GM21717 (cell line): ENCODE measurements around the gene PLEKHM1.
A peak's percentile ranks its signal among the peaks of the same experiment; 100 is the strongest.
"Not testable (repeated sequence)": the region's sequence is repeated elsewhere in the genome, so short reads cannot be mapped to it uniquely, and the experiment has no call there.

Source experiments
- ATAC-seq: cut with Tn5 transposase; IDR thresholded peaks from one replicate; pipeline ENCODE4 v1.9.1; 2021; ENCODE audit warnings: mild to moderate bottlenecking, moderate library complexity; ENCODE audit not compliant: unreplicated experiment

Gene PLEKHM1

DNA sequence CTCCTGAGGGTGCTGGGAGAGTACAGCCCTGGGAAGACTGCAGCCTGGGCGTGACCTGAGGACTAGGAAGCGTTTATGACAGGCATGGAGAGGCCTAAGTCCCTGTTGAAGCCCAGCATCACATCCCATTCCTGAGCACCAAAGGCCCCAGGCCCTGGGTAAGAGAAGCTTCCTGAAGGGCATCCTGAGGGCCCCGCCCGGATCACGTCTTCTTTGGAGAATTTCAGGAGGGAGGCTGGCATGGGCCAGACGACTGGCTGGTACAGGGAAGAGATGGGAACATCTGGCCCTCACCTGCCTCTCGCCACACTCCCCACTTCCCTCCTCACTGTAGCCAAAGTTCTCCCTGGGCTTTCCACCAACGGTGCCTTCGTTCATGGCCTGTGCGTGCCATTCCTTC lies 46.2 kb downstream of the PLEKHM1 start:
- not testable (repeated sequence) for ATAC-seq

GRCh38 chr17:45443371-45444260 lies 46.9 kb downstream of the PLEKHM1 start:
- ATAC-seq, result not testable (repeated sequence)

GRCh38 chr17:45441526-45442310 lies 48.8 kb downstream of the PLEKHM1 start:
- ATAC-seq, result no peak

DNA sequence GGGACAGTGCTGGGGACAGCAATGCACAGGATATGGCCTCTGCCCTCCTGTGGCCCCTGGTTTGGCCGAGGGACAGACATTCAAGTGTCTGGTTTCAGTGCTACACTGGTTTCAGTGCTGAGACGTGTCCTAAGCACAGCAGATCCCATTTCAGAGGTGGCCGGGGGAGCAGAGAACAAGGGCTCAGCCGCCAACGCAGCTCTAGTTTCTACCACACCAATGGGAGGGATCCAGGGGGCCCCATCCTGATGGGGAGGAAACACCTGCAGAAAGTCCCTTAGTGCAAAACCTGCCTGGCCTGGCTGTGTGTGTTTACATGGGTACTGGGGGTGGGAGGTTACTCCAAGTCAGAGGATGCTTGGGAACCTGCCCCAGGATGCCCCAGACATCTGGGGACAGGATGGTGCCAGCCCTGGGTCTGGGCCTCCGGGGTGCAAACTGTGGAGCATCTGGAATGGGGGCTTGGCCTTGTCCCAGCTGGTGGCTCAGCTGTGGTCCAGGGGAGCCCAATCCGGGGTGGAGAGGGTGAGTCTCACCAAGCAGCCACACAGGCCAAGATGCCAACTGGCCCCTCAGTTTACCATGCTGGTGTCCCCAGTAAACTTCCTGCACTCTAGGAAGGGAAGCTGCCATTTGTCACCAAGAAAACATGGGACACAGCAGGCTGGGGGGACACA lies 49.5 kb downstream of the PLEKHM1 start:
- ATAC-seq, result peak; percentile 67

DNA sequence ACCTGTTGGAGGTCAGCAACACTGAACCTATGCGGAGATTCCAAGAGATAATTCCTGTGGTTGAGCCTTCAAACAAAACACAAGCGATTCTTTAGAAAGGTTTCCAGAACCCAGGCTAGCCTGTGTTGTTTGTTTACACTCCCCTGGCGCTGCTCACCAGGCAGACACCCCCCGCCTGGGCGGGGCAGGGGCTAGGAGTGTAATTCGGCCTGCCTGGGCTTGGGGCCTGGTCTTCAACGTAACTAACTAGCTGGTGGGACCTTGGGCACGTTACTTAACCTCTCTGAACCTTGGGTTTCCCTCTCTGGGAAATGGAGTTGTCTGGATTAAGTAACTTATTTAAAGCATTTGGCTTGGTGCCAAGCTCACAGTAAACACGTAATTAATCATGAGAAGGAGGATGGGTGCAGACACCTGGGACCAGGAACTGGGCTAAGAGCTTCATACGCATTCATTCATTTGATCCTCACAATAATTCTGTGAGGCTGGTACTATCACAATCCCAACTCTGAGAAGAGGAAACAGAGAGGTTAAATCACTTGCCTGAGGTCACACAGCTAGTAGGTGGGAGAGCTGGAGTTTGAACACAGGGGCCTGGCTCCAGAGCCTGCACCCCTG lies 50.3 kb downstream of the PLEKHM1 start:
- ATAC-seq, result no peak

- no peak for ATAC-seq
These were observed 51.5 kb downstream of the PLEKHM1 start for GRCh38 chr17:45438931-45439610.

GRCh38 chr17:45437465-45438283 lies 52.8 kb downstream of the PLEKHM1 start:
- no peak for ATAC-seq

GRCh38 chr17:45436625-45437464 lies 53.7 kb downstream of the PLEKHM1 start:
- ATAC-seq, result no peak

GRCh38 chr17:45436161-45436560 lies 54.4 kb downstream of the PLEKHM1 start:
- ATAC-seq, result no peak

DNA sequence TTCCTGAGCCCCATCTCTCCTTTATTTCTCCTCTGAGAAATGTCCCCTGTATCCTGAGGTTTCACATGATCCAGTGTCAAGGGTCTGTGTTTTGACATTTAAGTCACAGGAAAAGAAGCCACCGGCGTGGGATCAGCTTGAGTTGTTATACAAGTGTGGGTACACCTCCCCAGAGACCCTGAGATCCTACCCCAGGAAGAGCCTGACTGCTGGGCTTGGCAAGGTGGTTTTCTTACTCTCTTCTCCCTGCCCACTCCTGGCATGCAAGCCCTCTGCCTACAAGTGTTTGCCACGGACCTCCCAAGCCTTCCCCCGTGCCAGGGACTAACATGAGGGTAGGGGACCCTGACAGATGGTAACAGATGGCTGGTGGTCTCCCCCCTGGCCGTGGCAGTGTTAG lies 55.0 kb downstream of the PLEKHM1 start:
- ATAC-seq, result no peak

DNA sequence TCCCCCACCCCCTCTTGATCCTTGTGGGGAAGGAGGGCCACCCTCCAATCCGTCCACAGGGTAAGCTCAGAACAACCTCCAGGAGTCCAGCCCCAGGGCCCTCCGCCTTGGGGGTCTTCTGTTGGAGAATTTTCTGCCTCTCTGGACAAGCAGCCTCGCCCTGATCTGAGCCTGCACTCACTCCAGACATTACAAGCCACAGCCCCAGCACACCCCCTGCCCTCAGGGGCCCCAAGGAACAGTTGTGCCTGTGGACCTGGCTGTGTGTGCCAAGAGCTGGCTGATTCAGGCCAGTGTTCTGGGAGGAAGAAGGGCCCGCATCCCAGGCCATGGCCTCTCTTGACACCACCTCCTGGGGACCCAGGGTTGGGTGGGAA lies 57.4 kb downstream of the PLEKHM1 start:
- ATAC-seq, result no peak

DNA sequence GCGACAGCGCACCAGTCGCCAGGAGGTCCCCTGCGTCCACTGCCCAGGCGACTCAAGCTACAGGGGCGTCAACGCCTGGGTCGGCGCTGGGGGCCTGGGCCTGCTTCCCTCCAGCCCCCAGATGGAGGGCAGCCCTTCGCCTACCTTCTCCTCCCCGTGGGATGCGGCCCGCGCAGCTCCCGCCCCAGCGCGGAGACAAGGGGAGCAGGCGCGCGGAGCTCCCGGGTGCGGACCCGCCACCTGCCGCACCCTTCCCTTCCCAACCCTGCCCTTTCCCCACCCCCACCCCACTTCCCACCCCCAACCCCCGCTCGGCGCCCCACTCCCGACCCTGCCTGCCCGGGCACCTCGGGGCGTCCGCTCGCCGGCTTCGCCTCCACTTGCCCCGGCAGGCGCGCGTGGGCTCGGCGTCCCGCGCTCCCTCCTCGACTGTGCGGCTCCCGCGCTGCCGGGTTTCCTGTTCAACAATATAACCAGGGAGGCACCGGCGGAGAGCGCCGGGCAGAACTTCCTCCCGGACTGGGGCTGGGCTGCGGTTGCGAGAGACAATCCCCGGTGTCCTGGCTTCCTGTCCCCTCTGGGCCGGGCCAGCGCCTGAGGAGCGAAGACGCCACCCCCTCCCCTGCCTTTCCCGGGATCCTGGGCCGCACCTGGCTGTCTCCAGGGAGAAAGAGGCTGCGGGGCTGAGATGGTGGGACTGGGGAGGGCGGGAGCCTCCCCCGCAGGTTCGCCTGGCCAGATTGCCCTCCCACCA lies 57.9 kb downstream of the PLEKHM1 start, which contains the start of gene ARHGAP27:
TSS of gene ARHGAP27 (minus strand) at position 466 of the 754 bp plus-strand sequence. CDS start 2,591 bp downstream, outside the sequence.
- no peak for ATAC-seq

DNA sequence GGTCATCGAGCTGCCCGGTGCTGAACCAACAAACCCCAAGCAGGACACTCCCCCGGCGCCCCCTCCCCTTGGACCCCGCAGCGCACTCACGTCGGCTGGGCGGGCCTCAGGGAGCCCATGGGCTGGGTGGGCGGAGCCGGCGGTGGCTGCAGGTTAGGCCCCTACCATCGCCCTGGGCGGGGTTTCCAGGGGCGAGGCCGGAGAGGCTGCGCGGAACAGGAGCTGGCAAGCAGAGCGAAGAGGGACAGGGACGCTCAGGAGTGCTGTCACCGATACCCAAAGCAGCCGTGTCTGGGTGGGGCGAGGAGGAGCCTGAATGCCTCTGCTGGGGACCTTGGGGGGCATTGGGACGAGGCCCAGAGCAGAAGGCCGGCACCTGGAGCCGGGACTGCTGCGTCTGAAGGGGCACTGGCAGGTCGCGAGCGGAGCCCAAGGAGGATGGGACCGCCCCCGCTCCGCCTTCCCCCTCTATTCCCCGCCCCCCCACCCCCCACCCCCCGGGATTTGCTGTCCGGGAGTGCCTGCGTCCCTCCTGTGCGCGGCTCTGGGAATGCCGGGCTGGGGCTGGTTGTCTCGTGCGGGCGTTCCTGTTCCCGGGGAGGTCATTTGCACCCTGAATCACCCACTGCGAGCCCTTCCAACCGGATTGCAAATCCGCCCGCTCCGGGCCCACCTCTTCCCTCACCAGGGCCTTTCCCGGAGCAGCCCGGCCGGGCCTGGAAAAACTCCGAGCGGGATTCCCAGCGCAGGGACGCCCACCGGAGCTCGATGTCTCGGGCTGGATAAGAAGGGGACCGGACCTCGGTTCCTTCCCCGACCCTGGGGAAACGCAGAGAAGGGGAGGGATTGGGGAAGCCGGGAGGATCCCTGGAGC lies 58.8 kb downstream of the PLEKHM1 start:
- no peak for ATAC-seq

DNA sequence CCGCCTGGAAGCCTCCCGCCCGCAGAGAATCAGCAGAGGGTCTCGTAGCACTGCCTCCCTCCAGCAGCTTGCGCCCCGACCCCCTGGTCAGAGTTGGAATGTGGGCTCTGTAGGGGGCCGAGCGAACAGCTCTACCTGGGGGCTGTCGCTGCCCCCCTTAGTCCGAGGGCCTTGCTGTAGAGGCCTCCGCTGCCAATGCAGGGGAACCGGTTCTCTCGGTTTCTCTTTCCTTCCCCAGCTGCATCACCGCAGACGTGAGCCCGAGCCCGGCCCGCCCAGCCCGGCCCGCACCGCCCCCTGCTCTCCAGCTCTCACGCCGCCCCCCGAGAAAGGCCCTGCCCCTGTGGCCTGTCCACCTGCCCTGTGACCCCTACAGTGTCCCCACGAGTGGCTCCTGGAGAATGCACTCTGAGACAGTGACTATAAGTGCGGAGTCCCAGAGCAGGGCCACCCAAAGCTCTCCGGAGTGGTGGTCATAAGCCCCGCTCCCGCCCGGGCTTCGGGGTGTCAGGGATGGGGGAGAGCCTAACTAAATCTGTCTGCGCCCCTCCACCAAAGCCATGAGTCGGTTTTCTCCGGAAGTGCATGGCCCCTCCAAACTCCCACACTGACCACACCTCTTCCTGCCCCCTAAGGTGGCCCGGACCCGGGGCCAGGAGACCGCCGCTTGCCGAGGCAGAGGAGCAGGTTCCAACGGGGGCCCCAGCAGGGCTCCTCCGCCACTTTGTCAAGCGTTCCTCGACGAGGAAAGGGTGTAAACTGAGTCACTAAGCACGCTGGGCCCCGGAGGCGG lies 59.6 kb downstream of the PLEKHM1 start:
- no peak for ATAC-seq

- ATAC-seq, result no peak
These were observed 60.3 kb downstream of the PLEKHM1 start for GRCh38 chr17:45430006-45430737.
